HL-60 (cell line): Measurements from ENCODE around the gene TMEM123.

Experiments
- GABPA ChIP-seq: IDR thresholded peaks from 2 replicates; pipeline ENCODE4 v1.6.1; 2012; ENCODE audit warnings: low read depth
- POLR2AphosphoS5 ChIP-seq: IDR thresholded peaks from 2 replicates; pipeline ENCODE4 v1.6.1; 2012; ENCODE audit warnings: low read depth
- REST ChIP-seq: IDR thresholded peaks from 2 replicates; pipeline ENCODE4 v1.6.1; 2012; ENCODE audit warnings: low read depth; ENCODE audit not compliant: insufficient replicate concordance
- SPI1 ChIP-seq: IDR thresholded peaks from 2 replicates; pipeline ENCODE4 v1.6.1; 2012; ENCODE audit warnings: low read depth, mild to moderate bottlenecking, borderline replicate concordance
- TF ChIP-seq, protein P1 (sequence below): IDR thresholded peaks from one replicate; pipeline ENCODE4 v1.5.1; 2011; ENCODE audit warnings: low read length, control low read depth, inconsistent platforms; ENCODE audit not compliant: insufficient read depth

GRCh38 chr11:102470251-102470650 is 17.7 kb upstream of the TMEM123 start:
- TF ChIP-seq POLR2AphosphoS5 (no peak), SPI1 (no peak), REST (no peak), GABPA (no peak)
- TF ChIP-seq, protein P1, sequence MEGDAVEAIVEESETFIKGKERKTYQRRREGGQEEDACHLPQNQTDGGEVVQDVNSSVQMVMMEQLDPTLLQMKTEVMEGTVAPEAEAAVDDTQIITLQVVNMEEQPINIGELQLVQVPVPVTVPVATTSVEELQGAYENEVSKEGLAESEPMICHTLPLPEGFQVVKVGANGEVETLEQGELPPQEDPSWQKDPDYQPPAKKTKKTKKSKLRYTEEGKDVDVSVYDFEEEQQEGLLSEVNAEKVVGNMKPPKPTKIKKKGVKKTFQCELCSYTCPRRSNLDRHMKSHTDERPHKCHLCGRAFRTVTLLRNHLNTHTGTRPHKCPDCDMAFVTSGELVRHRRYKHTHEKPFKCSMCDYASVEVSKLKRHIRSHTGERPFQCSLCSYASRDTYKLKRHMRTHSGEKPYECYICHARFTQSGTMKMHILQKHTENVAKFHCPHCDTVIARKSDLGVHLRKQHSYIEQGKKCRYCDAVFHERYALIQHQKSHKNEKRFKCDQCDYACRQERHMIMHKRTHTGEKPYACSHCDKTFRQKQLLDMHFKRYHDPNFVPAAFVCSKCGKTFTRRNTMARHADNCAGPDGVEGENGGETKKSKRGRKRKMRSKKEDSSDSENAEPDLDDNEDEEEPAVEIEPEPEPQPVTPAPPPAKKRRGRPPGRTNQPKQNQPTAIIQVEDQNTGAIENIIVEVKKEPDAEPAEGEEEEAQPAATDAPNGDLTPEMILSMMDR = no peak
